IMR-90 (cell line): ENCODE results near the gene NLRC3. TPM values are rescaled to one million over a fixed set of nuclear protein-coding genes. Genes with fewer than 3 reads are reported as not detected.

Experiments used
- ATAC-seq: fragments of 200-7000 bp; cut with Tn5 transposase; 2 replicates; pipeline ENCODE4 v1.9.1; 2020; ENCODE audit warnings: low read depth, mild to moderate bottlenecking, moderate library complexity
- BruUV-seq: library from RNA; stranded (reverse); fragments of 400-500 nt; replicated peaks from 2 replicates; lab custom pipeline; 2021; lab: Mats Ljungman, UMichigan
- CTCF ChIA-PET: fragments of 300-600 bp; formaldehyde crosslinking; extraction: SDS; loops from one replicate; lab custom pipeline; 2021; ENCODE audit warnings: antibody characterized with exemption; lab: Yijun Ruan, JAX
- POLR2A ChIA-PET: fragments of 300-600 bp; sonication (Branson Sonifier 250); formaldehyde crosslinking; loops from one replicate; lab custom pipeline; 2022; ENCODE audit warnings: antibody characterized with exemption; ENCODE audit not compliant: unreplicated experiment; lab: Charles Lee
- DNase-seq: peaks from one replicate; pipeline ENCODE4 v3.0.0; 2013
- H2AFZ ChIP-seq: replicated peaks from 2 replicates; pipeline ENCODE3; 2013; ENCODE audit warnings: low read length, mild to moderate bottlenecking; ENCODE audit not compliant: poor library complexity
- H2AK5ac ChIP-seq: 2 replicates; pipeline ENCODE4 v1.6.1; 2013; ENCODE audit warnings: low read depth, low read length, inconsistent platforms
- H2AK9ac ChIP-seq: replicated peaks from 2 replicates; pipeline ENCODE3; 2013; ENCODE audit warnings: mild to moderate bottlenecking, low read depth, low read length, moderate library complexity; ENCODE audit not compliant: poor library complexity
- H2BK120ac ChIP-seq: 2 replicates; pipeline ENCODE4 v1.6.1; 2013; ENCODE audit warnings: low read depth, low read length, inconsistent platforms
- H2BK15ac ChIP-seq: 3 replicates; pipeline ENCODE4 v1.6.1; 2013; ENCODE audit warnings: low read depth, low read length, inconsistent platforms
- H2BK20ac ChIP-seq: 2 replicates; pipeline ENCODE4 v1.6.1; 2013; ENCODE audit warnings: low read depth, mild to moderate bottlenecking, inconsistent platforms, low read length, moderate library complexity
- H2BK5ac ChIP-seq: 2 replicates; pipeline ENCODE4 v1.6.1; 2013; ENCODE audit warnings: mild to moderate bottlenecking, low read depth, low read length, inconsistent platforms; ENCODE audit not compliant: poor library complexity, severe bottlenecking
- H3K14ac ChIP-seq: replicated peaks from 2 replicates; pipeline ENCODE4 v1.6.1; 2013; ENCODE audit warnings: low read depth, low read length, inconsistent platforms
- H3K18ac ChIP-seq: 2 replicates; pipeline ENCODE4 v1.6.1; 2013; ENCODE audit warnings: low read depth, low read length, control low read depth
- H3K23ac ChIP-seq: 2 replicates; pipeline ENCODE4 v1.6.1; 2013; ENCODE audit warnings: low read depth, low read length, inconsistent platforms
- H3K27ac ChIP-seq: 2 replicates; pipeline ENCODE4 v1.5.1; 2013; ENCODE audit warnings: mild to moderate bottlenecking, control low read depth, low read length; ENCODE audit not compliant: insufficient read depth
- H3K27me3 ChIP-seq: 2 replicates; pipeline ENCODE4 v1.6.1; 2013; ENCODE audit warnings: low read length; ENCODE audit not compliant: control insufficient read depth, insufficient read depth
- H3K36me3 ChIP-seq: 2 replicates; pipeline ENCODE4 v1.6.1; 2013; ENCODE audit warnings: low read length, mixed read lengths; ENCODE audit not compliant: control insufficient read depth, insufficient read depth
- H3K4ac ChIP-seq: 2 replicates; pipeline ENCODE4 v1.6.1; 2013; ENCODE audit warnings: low read depth, low read length, inconsistent platforms
- H3K4me1 ChIP-seq: 2 replicates; pipeline ENCODE4 v1.6.1; 2013; ENCODE audit warnings: low read length, mixed read lengths; ENCODE audit not compliant: control insufficient read depth, insufficient read depth
- H3K4me2 ChIP-seq: 2 replicates; pipeline ENCODE4 v1.6.1; 2013; ENCODE audit warnings: low read depth, mild to moderate bottlenecking, control low read depth, low read length, moderate library complexity
- H3K4me3 ChIP-seq: 2 replicates; pipeline ENCODE4 v1.5.1; 2013; ENCODE audit warnings: low read depth, mild to moderate bottlenecking, control low read depth, low read length, moderate library complexity; ENCODE audit not compliant: insufficient read depth
- H3K56ac ChIP-seq: 2 replicates; pipeline ENCODE4 v1.6.1; 2013; ENCODE audit warnings: low read length, inconsistent platforms; ENCODE audit not compliant: insufficient read depth; ENCODE audit errors: extremely low read depth
- H3K79me1 ChIP-seq, 2 experiments: 2 replicates each; pipeline ENCODE4 v1.6.1; 2013; ENCODE audit warnings: low read length in 2 of 2, inconsistent platforms in 1 of 2, low read depth in 1 of 2
- H3K9ac ChIP-seq: 2 replicates; pipeline ENCODE4 v1.6.1; 2013; ENCODE audit warnings: low read depth, low read length, control low read depth
- H3K9me1 ChIP-seq: 2 replicates; pipeline ENCODE4 v1.6.1; 2013; ENCODE audit warnings: low read length, inconsistent platforms; ENCODE audit not compliant: insufficient read depth
- H3K9me3 ChIP-seq: 2 replicates; pipeline ENCODE4 v1.6.1; 2013; ENCODE audit warnings: low read length; ENCODE audit not compliant: control insufficient read depth, insufficient read depth
- H4K20me1 ChIP-seq: 2 replicates; pipeline ENCODE4 v1.6.1; 2013; ENCODE audit warnings: low read length, inconsistent platforms; ENCODE audit not compliant: insufficient read depth
- H4K5ac ChIP-seq: 2 replicates; pipeline ENCODE4 v1.6.1; 2013; ENCODE audit warnings: mild to moderate bottlenecking, low read depth, low read length, control low read depth
- H4K8ac ChIP-seq, 2 experiments: 2 replicates each; pipeline ENCODE4 v1.6.1; 2013; ENCODE audit warnings: low read depth in 2 of 2, low read length in 2 of 2, control low read depth in 1 of 2, inconsistent platforms in 1 of 2
- H4K91ac ChIP-seq: 2 replicates; pipeline ENCODE4 v1.6.1; 2013; ENCODE audit warnings: low read depth, low read length, inconsistent platforms; ENCODE audit not compliant: insufficient read depth
- BHLHE40 ChIP-seq: fragments of 150-350 bp; IDR thresholded peaks from 2 replicates; pipeline ENCODE4 v1.6.1; 2016; ENCODE audit warnings: mild to moderate bottlenecking, low read depth, low read length
- CHD1 ChIP-seq: IDR thresholded peaks from 2 replicates; pipeline ENCODE4 v1.6.1; 2012; ENCODE audit warnings: low read depth, low read length, improper control_type of control experiment
- FOS ChIP-seq: fragments of 150-350 bp; IDR thresholded peaks from 2 replicates; pipeline ENCODE4 v1.6.1; 2016; ENCODE audit warnings: low read depth, low read length
- MAFK ChIP-seq: IDR thresholded peaks from 2 replicates; pipeline ENCODE4 v1.6.1; 2012; ENCODE audit warnings: low read depth, low read length, improper control_type of control experiment
- MAZ ChIP-seq: IDR thresholded peaks from 2 replicates; pipeline ENCODE4 v1.6.1; 2012; ENCODE audit warnings: low read depth, mild to moderate bottlenecking, low read length, improper control_type of control experiment, moderate library complexity, borderline replicate concordance
- MXI1 ChIP-seq: IDR thresholded peaks from 2 replicates; pipeline ENCODE4 v1.6.1; 2012; ENCODE audit warnings: low read depth, mild to moderate bottlenecking, low read length, moderate library complexity, borderline replicate concordance
- NFE2L2 ChIP-seq: fragments of 150-350 bp; IDR thresholded peaks from 2 replicates; pipeline ENCODE4 v1.6.1; 2016; ENCODE audit warnings: low read depth, mild to moderate bottlenecking, low read length
- POLR2A ChIP-seq: IDR thresholded peaks from 2 replicates; pipeline ENCODE4 v1.6.1; 2012; ENCODE audit warnings: mild to moderate bottlenecking, low read depth, low read length
- RAD21 ChIP-seq: IDR thresholded peaks from 2 replicates; pipeline ENCODE4 v1.6.1; 2012; ENCODE audit warnings: low read length, improper control_type of control experiment
- RCOR1 ChIP-seq: IDR thresholded peaks from 2 replicates; pipeline ENCODE4 v1.6.1; 2012; ENCODE audit warnings: mild to moderate bottlenecking, low read length, improper control_type of control experiment; ENCODE audit not compliant: insufficient replicate concordance
- RFX5 ChIP-seq: IDR thresholded peaks from 2 replicates; pipeline ENCODE4 v1.8.0; 2012; ENCODE audit warnings: low read depth, mild to moderate bottlenecking, low read length, moderate library complexity
- SMC3 ChIP-seq: fragments of 150-350 bp; IDR thresholded peaks from 2 replicates; pipeline ENCODE4 v1.6.1; 2016; ENCODE audit warnings: low read depth, mild to moderate bottlenecking, antibody characterized with exemption, low read length, moderate library complexity
- WGBS, 2 experiments: methylation state at CpG; one replicate each; pipeline versions ENCODE4 v1.1.5 to v1.1.7; 2013; ENCODE audit warnings: missing lambda C conversion rate in 2 of 2; ENCODE audit not compliant: insufficient read length in 1 of 2; ENCODE audit errors: extremely low coverage in 2 of 2; 5-methylcytosine and 5-hydroxymethylcytosine counted together
- dilution Hi-C: fragments of 300-500 bp; cut with HindIII; formaldehyde crosslinking; loops from one replicate; pipeline ENCODE4 v1.14.3; 2018; ENCODE audit warnings: low sequenced_read_pairs; ENCODE audit not compliant: unreplicated experiment
- in situ Hi-C: fragments of 300-500 bp; cut with MboI; formaldehyde crosslinking; loops from 3 replicates; pipeline ENCODE4 v1.14.3; 2019; ENCODE audit warnings: low sequenced_read_pairs, inconsistent platforms, mixed read lengths
- intact Hi-C: fragments of 100-400 bp; cut with micrococcal nuclease; formaldehyde crosslinking; loops from 2 replicates; pipeline ENCODE4 v1.10.0; 2022
- polyA plus RNA-seq, 3 experiments: library from polyadenylated mRNA; depleted of rRNA; stranded (reverse); fragments of >200 nt; gene quantifications; 2 replicates each; pipeline ENCODE4 v1.2.3, GENCODE V29; 2012; ENCODE audit warnings: low replicate concordance in 1 of 3
- total RNA-seq: library from RNA; depleted of rRNA; stranded (reverse); fragments of >200 nt; gene quantifications from 2 replicates; pipeline ENCODE4 v1.2.3, GENCODE V29; 2012
- TF ChIP-seq, protein P1 (sequence below): conservative IDR thresholded peaks from 2 replicates; pipeline ENCODE4 v1.5.1; 2012; ENCODE audit warnings: mild to moderate bottlenecking, low read depth, low read length, improper control_type of control experiment

NLRC3 gene
- total and polyA plus RNA-seq, 2 of the 4 experiments (the other 2 are of a cell fraction): not detected

DNA sequence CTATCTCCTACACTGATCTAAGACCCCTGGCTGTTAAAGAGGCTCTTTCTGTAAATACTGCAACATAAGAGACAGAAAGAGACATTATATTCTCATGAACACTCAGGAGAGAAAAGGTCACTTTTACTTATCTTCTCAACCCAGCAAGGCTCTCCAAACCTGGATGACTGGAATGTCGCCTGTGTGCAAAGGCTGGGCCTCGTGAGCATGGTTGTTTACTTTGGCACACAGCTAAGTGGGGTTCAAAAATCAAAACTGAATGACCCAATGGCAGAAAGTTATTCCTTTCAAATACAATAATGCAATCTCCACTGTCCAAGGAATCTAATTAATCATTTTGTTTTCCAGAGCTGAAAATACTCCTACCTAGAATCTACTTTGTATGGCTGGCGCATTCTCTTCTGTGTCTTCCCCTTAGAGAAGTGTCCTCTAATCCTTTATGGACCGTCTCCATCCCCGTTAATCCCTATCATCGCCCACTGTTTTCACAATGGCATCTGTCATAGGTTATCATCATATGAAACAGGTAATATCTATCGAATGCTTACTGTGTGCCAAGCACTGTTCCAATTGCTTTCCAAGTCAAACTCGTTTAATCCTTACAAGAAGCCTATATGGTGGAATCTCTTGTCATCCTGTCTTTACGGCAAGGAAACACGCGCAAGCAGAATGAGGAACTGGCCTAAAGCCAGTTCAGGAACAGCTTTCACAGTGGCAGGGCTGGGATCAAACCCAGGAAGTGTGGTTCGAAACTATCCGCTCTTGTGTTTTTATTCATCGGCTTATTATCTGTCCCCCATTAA lies 32.9 kb upstream of the NLRC3 start:
- no peak overlapping the region for H3K9ac ChIP-seq
- H3K4me3 ChIP-seq: peak overlapping the region; percentile 81; the same call in 1 of the 2 replicates
- H4K91ac ChIP-seq: no peak overlapping the region
- DNase-seq: no peak
- 81% methylated on average over 3 of the region's 14 CpGs; no CpG with 5 or more reads in 1 of the 2 experiments for WGBS, 2 experiments
- H3K56ac ChIP-seq: no peak overlapping the region
- H2AK9ac ChIP-seq: no peak overlapping the region
- H3K27me3 ChIP-seq: no peaks in the 10 kb centered on the region
- CTCF ChIA-PET: no interaction called here
- no peak for TF ChIP-seq POLR2A
- no peak for TF ChIP-seq MAZ
- TF ChIP-seq CHD1: no peak
- TF ChIP-seq NFE2L2: no peak
- no peak for TF ChIP-seq RCOR1
- no peak for TF ChIP-seq FOS
- TF ChIP-seq, protein P1, sequence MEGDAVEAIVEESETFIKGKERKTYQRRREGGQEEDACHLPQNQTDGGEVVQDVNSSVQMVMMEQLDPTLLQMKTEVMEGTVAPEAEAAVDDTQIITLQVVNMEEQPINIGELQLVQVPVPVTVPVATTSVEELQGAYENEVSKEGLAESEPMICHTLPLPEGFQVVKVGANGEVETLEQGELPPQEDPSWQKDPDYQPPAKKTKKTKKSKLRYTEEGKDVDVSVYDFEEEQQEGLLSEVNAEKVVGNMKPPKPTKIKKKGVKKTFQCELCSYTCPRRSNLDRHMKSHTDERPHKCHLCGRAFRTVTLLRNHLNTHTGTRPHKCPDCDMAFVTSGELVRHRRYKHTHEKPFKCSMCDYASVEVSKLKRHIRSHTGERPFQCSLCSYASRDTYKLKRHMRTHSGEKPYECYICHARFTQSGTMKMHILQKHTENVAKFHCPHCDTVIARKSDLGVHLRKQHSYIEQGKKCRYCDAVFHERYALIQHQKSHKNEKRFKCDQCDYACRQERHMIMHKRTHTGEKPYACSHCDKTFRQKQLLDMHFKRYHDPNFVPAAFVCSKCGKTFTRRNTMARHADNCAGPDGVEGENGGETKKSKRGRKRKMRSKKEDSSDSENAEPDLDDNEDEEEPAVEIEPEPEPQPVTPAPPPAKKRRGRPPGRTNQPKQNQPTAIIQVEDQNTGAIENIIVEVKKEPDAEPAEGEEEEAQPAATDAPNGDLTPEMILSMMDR: no peak
- TF ChIP-seq BHLHE40: no peak
- TF ChIP-seq MAFK: no peak
- no peak for TF ChIP-seq MXI1
- TF ChIP-seq RAD21: no peak
- TF ChIP-seq SMC3: no peak
- no peak for TF ChIP-seq RFX5
- H4K8ac ChIP-seq: peak overlapping the region in 1 of 2 experiments; percentile 82; a peak in 1 of 4 replicates
- POLR2A ChIA-PET: interaction anchor here (0.6 kb wide), 1 partner anchor 80 kb away, joined by 3 read pairs; no protein-coding TSS in a partner anchor
- H3K18ac ChIP-seq: no peak overlapping the region
- H3K14ac ChIP-seq: 0 out of 2 replicates have a peak overlapping the region, but pooled peaks have one; percentile 21
- H3K23ac ChIP-seq: peak overlapping the region; percentile 89; the same call in 1 of the 2 replicates
- H4K20me1 ChIP-seq: no peaks in the 10 kb centered on the region
- H3K36me3 ChIP-seq: peaks cover 5% of the 10 kb centered on the region; the same call in 1 of the 2 replicates
- no peak overlapping the region for H2AK5ac ChIP-seq
- no peak overlapping the region for H2BK120ac ChIP-seq
- no peak overlapping the region for H2BK15ac ChIP-seq
- dilution Hi-C loops: no loop called here
- H4K5ac ChIP-seq: no peak overlapping the region
- no peak overlapping the region for H3K27ac ChIP-seq
- H2BK20ac ChIP-seq: no peak overlapping the region
- in situ Hi-C loops: no loop called here
- no peak overlapping the region for H3K4ac ChIP-seq
- H3K9me1 ChIP-seq: peaks cover 9% of the 10 kb centered on the region
- no peak overlapping the region for H2AFZ ChIP-seq
- ATAC-seq: no peak
- intact Hi-C loops: loop anchor here (2.0 kb wide), 1 partner anchor 83 kb away; no protein-coding TSS in a partner anchor
- H3K4me1 ChIP-seq: peaks cover 5% of the 10 kb centered on the region
- no peak overlapping the region for H2BK5ac ChIP-seq
- no peaks in the 10 kb centered on the region for H3K9me3 ChIP-seq
- no TSS peak for BruUV-seq
- H3K4me2 ChIP-seq: peak overlapping the region; percentile 99
- H3K79me1 ChIP-seq: peaks cover 36 to 49% of the 10 kb centered on the region in 2 experiments
